Thyroid gland (tissue), 4 donors: ENCODE measurements around the gene ATP6V1G3. TPM values are rescaled to one million over a fixed set of nuclear protein-coding genes. Genes with fewer than 3 reads are reported as not detected.

Experiments used
- DNase-seq, 2 donors: peaks; one replicate each; pipeline ENCODE4 v3.0.0-alpha.2; 2019
- H3K27ac ChIP-seq, 3 donors: fragments of 200-600 bp; sonication (generic); 1 replicate in 2 of 3; 2 replicates in 1 of 3; pipeline ENCODE4 v1.5.1; 2016 to 2019; ENCODE audit warnings: mild to moderate bottlenecking in 1 of 3, moderate library complexity in 1 of 3
- H3K27me3 ChIP-seq: fragments of 200-600 bp; sonication (generic); one replicate; pipeline ENCODE4 v1.5.1; 2019
- H3K36me3 ChIP-seq, 2 donors: fragments of 200-600 bp; sonication (generic); one replicate each; pipeline ENCODE4 v1.5.1; 2016 to 2019
- H3K4me1 ChIP-seq, 2 donors: fragments of 200-600 bp; sonication (generic); one replicate each; pipeline ENCODE4 v1.5.1; 2017 to 2019
- H3K4me3 ChIP-seq, 3 donors: fragments of 200-600 bp; sonication (generic); replicated peaks in 1 of 3; 1 replicate in 2 of 3; 2 replicates in 1 of 3; pipeline ENCODE4 v1.5.1; 2016; ENCODE audit warnings: mild to moderate bottlenecking in 1 of 3
- H3K9me3 ChIP-seq: fragments of 200-600 bp; sonication (generic); one replicate; pipeline ENCODE4 v1.5.1; 2017
- POLR2A ChIP-seq, 2 donors: fragments of 450-650 bp; IDR thresholded peaks; one replicate each; pipeline ENCODE4 v1.6.1; 2017; ENCODE audit warnings: antibody characterized with exemption in 2 of 2, mild to moderate bottlenecking in 2 of 2, moderate library complexity in 1 of 2
- WGBS, 2 donors: methylation state at CpG; one replicate each; pipeline ENCODE4 v1.1.5; 2017; 5-methylcytosine and 5-hydroxymethylcytosine counted together
- intact Hi-C: fragments of 100-400 bp; cut with DNase I; formaldehyde crosslinking; loops from one replicate; pipeline ENCODE4 v1.15.1; 2023
- total RNA-seq, 4 donors: library from RNA; depleted of rRNA; stranded (reverse); fragments of >200 nt; gene quantifications; one replicate each; pipeline ENCODE4 v1.2.3, GENCODE V29; 2016
- TF ChIP-seq, protein P1 (sequence below), 6 experiments: fragments of 200-600 bp in 3 of 6; fragments of 450-650 bp in 3 of 6; sonication (generic) in 3 of 6; IDR thresholded peaks; one replicate each; pipeline ENCODE4 v1.5.1; 2016 to 2019; ENCODE audit warnings: antibody characterized with exemption in 6 of 6, mild to moderate bottlenecking in 2 of 6, inconsistent platforms in 1 of 6, moderate library complexity in 1 of 6

ATP6V1G3 gene
- total RNA-seq, 4 donors from 2014 or later = not detected

- intact Hi-C loops = no loop called here
- Histone ChIP-seq H3K4me1 (no peaks in the 10 kb centered on the region), H3K36me3 (no peaks in the 10 kb centered on the region), H3K4me3 (no peak overlapping the region), H3K27ac (no peak overlapping the region), H3K27me3 (no peaks in the 10 kb centered on the region), H3K9me3 (no peaks in the 10 kb centered on the region)
- no peak for DNase-seq
- 95 to 100% methylated on average over 2 of the region's 2 CpGs for WGBS, 2 donors
- no peak for TF ChIP-seq POLR2A (IDR thresholded peaks at IDR 0.05)
- TF ChIP-seq, protein P1, sequence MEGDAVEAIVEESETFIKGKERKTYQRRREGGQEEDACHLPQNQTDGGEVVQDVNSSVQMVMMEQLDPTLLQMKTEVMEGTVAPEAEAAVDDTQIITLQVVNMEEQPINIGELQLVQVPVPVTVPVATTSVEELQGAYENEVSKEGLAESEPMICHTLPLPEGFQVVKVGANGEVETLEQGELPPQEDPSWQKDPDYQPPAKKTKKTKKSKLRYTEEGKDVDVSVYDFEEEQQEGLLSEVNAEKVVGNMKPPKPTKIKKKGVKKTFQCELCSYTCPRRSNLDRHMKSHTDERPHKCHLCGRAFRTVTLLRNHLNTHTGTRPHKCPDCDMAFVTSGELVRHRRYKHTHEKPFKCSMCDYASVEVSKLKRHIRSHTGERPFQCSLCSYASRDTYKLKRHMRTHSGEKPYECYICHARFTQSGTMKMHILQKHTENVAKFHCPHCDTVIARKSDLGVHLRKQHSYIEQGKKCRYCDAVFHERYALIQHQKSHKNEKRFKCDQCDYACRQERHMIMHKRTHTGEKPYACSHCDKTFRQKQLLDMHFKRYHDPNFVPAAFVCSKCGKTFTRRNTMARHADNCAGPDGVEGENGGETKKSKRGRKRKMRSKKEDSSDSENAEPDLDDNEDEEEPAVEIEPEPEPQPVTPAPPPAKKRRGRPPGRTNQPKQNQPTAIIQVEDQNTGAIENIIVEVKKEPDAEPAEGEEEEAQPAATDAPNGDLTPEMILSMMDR (IDR thresholded peaks at IDR 0.05) = no peak
Measured at GRCh38 chr1:198575798-198576641, 35.5 kb upstream of the ATP6V1G3 start.

DNA sequence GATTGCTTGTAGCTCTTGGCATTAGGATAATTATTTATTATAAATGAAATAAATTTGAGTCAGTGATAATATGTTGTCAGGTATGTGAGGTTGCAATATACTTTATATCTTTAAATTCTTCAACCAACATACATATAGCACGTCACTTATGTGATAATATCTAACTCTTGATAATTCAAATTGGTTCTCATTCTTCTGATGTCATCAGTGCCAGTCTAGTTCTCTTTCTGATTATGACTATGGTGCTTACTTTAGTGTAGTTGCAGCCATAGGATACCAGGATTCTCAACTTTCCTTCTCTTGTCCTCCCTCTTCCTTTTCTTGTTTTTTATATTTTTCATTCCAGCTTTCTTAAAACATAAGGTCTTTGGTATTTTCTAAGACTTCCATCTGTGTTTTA lies 34.8 kb upstream of the ATP6V1G3 start:
- intact Hi-C loops = no loop called here
- Histone ChIP-seq H3K9me3 (no peaks in the 10 kb centered on the region), H3K4me3 (no peak overlapping the region), H3K4me1 (no peaks in the 10 kb centered on the region), H3K36me3 (no peaks in the 10 kb centered on the region), H3K27me3 (no peaks in the 10 kb centered on the region), H3K27ac (no peak overlapping the region)
- 82 to 88% methylated on average over 1 of the region's 1 CpG for WGBS, 2 donors
- TF ChIP-seq, protein P1 (IDR thresholded peaks at IDR 0.05) = no peak
- DNase-seq = no peak

DNA sequence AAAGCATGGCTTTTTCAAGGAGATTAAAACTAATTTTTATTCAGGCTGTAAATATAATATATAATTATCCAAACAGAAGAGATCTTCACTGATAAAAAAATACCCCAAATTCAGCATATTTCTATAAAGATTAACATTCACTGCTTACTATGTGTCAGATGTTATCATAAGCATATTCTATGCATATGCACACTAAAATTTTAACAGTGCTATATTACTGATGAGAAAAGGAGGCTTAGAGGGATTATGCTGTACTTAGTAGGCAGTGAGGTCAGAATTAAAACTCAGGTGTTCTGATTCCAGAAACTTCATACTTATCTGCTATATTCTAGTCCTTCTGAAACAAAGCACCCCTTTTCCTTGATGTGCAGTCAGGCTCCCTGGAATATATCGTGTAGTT lies 33.8 kb upstream of the ATP6V1G3 start:
- H3K9me3 ChIP-seq = no peaks in the 10 kb centered on the region
- H3K4me1 ChIP-seq = no peaks in the 10 kb centered on the region
- H3K27ac ChIP-seq = no peak overlapping the region
- TF ChIP-seq, protein P1 (IDR thresholded peaks at IDR 0.05) = no peak
- TF ChIP-seq POLR2A (IDR thresholded peaks at IDR 0.05) = no peak
- DNase-seq = no peak
- no peaks in the 10 kb centered on the region for H3K27me3 ChIP-seq
- intact Hi-C loops = no loop called here
- no peak overlapping the region for H3K4me3 ChIP-seq
- H3K36me3 ChIP-seq = no peaks in the 10 kb centered on the region
- 85 to 91% methylated on average over 1 of the region's 1 CpG for WGBS, 2 donors

- H3K4me1 ChIP-seq = no peaks in the 10 kb centered on the region
- intact Hi-C loops = no loop called here
Measured at GRCh38 chr1:198564716-198565115, 24.2 kb upstream of the ATP6V1G3 start.

DNA sequence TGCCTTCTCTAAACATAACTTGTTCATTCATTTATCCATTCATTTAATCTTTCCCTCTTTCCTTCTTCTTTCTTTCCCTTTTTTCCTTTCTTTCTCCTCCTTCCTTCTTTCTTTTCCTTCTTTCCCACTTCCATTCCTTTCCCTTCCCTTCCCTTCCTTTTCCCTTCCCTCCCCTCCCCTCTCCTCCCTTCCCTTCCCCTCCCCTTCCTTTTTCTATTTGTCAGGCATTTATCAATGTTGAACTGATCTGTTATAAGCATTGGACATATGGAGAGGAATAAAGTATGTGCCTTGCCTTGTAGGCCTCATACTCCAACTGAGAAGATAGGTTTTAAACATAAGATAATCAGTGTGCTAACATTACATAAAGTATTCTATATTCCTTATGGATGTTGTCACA lies 23.7 kb upstream of the ATP6V1G3 start:
- intact Hi-C loops = no loop called here
- no peaks in the 10 kb centered on the region for H3K4me1 ChIP-seq
- no peak for TF ChIP-seq POLR2A (IDR thresholded peaks at IDR 0.05)
- TF ChIP-seq, protein P1 (IDR thresholded peaks at IDR 0.05) = no peak
- no peak overlapping the region for H3K27ac ChIP-seq
- H3K36me3 ChIP-seq = no peaks in the 10 kb centered on the region
- no peaks in the 10 kb centered on the region for H3K9me3 ChIP-seq
- H3K27me3 ChIP-seq = no peaks in the 10 kb centered on the region
- H3K4me3 ChIP-seq = no peak overlapping the region
- DNase-seq = no peak

More at GRCh38 chr1:198564716-198565115, 24.2 kb upstream of the ATP6V1G3 start:
- no peak for DNase-seq
- Histone ChIP-seq H3K9me3 (no peaks in the 10 kb centered on the region), H3K4me3 (no peak overlapping the region), H3K27ac (no peak overlapping the region), H3K27me3 (no peaks in the 10 kb centered on the region), H3K36me3 (no peaks in the 10 kb centered on the region)
- TF ChIP-seq, protein P1 (IDR thresholded peaks at IDR 0.05) = no peak
- TF ChIP-seq POLR2A (IDR thresholded peaks at IDR 0.05) = no peak
- WGBS, 2 donors = 100% methylated on average over 1 of the region's 1 CpG
